LNCaP clone FGC (cell line): ENCODE data around the gene TANC1.

Experiments used
- DNase-seq: peaks from one replicate; pipeline ENCODE4 v3.0.0-alpha.2; 2011; ENCODE audit warnings: low read depth
- H3K4me3 ChIP-seq: 2 replicates; pipeline ENCODE4 v1.5.1; 2011; ENCODE audit warnings: mild to moderate bottlenecking, low read depth, low read length, control low read depth
- TF ChIP-seq, protein P1 (sequence below): IDR thresholded peaks from 2 replicates; pipeline ENCODE4 v1.5.1; 2012; ENCODE audit warnings: mild to moderate bottlenecking; ENCODE audit not compliant: control insufficient read depth, insufficient read depth; ENCODE audit errors: extremely low read depth

The TANC1 gene

DNA sequence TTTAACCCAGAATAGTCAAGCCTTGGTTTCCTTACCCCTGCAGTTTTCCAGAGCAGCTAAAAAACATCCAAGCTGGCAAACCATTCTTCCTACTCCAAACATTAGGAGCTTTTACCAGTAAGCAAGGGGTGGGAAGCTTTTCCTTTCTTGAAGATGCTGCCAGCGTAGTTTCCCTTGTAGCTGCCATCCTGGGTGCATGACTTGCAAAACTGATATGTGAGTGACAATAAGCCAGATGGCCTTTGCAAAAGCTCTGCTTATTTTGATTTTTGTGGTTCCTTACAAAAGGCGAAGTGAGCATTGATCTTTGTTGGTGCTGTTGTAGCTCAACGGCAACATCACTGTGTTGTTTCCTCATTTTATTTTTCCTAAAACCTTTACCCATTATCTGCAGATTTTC is 179.2 kb downstream of the TANC1 start:
- DNase-seq = no peak
- H3K4me3 ChIP-seq = no peak overlapping the region
- TF ChIP-seq, protein P1, sequence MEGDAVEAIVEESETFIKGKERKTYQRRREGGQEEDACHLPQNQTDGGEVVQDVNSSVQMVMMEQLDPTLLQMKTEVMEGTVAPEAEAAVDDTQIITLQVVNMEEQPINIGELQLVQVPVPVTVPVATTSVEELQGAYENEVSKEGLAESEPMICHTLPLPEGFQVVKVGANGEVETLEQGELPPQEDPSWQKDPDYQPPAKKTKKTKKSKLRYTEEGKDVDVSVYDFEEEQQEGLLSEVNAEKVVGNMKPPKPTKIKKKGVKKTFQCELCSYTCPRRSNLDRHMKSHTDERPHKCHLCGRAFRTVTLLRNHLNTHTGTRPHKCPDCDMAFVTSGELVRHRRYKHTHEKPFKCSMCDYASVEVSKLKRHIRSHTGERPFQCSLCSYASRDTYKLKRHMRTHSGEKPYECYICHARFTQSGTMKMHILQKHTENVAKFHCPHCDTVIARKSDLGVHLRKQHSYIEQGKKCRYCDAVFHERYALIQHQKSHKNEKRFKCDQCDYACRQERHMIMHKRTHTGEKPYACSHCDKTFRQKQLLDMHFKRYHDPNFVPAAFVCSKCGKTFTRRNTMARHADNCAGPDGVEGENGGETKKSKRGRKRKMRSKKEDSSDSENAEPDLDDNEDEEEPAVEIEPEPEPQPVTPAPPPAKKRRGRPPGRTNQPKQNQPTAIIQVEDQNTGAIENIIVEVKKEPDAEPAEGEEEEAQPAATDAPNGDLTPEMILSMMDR = no peak

DNA sequence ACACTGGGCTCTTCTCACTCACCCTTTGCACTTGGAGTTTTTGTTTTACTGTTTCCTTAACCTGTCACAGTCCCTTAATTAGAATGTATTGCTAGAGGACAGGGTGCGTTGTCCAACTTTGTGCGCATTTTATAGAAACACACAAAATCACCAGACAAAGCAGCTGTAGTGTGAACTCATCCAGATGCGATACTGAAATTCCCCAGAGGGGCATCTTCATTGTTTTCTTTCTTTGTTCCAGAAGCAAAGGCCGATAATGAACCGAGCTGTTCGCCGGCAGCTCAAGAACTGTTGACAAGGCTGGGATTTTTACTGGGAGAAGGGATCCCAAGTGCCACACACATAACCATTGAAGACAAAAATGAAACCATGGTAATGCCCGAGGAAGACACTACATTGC is 180.5 kb downstream of the TANC1 start:
- TF ChIP-seq, protein P1 = no peak
- H3K4me3 ChIP-seq = no peak overlapping the region
- no peak for DNase-seq

DNA sequence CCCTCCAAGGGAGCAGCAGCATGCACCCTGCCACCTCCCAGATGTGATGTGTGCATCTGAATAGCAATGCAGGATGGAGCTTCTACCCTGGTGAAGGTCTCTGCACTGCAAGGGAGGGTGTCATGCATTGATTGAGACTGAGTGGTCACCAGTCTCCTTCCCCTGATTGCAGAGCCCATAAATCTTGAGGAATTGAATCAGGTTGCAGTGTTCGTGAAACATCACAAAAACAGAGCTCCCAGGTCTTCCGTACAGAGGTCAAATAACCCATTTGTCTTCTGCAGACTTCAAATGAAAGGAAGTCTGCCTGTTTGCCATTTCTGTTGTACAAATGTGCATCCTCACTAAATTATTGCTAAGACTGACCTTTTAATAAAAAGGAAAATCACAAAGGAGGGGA is 181.3 kb downstream of the TANC1 start:
- H3K4me3 ChIP-seq = no peak overlapping the region
- DNase-seq = no peak
- TF ChIP-seq, protein P1 = no peak

DNA sequence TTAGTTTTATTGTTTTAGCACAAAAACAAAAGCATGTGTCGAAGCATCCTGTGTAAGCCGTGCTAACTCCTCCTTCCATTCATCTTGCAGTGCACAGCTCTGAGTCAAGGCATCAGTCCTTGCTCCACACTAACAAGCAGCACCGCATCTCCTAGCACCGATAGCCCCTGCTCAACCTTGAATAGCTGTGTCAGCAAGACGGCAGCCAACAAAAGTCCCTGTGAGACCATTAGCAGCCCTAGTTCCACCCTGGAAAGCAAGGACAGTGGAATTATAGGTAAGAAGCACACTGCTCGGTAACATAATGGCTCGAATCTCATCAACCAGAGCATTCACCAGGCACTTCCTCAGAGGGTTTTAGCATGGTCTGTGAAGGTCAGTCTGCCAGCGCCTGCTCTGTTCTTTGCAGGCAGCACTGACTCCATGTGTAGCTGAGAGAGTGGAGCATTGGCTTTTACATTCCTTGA is 181.9 kb downstream of the TANC1 start:
- no peak for DNase-seq
- TF ChIP-seq, protein P1 = no peak
- H3K4me3 ChIP-seq = no peak overlapping the region

DNA sequence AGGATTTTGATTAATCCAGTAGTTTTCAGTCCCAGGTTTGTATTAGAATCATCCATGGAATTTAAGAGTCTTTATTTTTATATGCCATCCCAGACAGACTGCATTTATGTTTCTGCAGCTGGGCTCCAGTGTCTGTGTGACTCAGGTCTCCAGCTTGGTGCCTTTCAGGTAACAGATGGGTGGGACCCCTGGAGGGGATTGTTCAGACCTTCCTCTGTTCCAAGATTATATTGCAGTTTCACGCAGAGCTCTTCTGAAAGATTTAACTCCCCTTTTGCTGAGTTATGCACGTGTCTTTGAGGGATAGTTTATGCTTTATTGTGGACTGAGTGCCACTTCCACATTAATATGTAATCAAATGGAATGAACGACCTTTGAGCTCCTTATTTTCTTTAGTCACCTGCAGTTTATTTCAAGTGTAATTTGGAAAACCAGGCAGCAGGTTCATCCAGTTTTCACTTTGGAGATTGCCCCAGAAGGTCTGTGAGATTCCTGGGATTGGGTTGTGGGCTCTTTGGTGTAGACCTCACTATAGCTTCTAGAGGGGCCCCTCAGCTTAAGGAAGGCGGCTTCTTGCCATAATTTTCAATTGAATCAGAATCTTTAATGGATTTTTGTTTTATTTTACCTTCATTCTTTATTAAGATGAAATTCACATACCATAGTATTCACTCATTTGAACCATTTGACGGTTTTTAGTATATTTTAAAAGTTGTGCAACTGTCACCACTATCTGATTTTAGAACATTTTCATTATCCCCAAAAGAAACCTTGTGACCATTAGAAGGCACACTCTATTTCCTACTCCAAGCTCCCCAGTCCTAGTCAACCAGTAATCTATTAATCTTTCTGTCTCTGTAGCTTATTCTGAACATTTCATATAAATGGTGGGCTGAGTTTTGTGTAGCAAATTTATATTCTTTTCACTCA is 183.0 kb downstream of the TANC1 start:
- TF ChIP-seq, protein P1 = no peak
- no peak overlapping the region for H3K4me3 ChIP-seq
- DNase-seq = no peak

DNA sequence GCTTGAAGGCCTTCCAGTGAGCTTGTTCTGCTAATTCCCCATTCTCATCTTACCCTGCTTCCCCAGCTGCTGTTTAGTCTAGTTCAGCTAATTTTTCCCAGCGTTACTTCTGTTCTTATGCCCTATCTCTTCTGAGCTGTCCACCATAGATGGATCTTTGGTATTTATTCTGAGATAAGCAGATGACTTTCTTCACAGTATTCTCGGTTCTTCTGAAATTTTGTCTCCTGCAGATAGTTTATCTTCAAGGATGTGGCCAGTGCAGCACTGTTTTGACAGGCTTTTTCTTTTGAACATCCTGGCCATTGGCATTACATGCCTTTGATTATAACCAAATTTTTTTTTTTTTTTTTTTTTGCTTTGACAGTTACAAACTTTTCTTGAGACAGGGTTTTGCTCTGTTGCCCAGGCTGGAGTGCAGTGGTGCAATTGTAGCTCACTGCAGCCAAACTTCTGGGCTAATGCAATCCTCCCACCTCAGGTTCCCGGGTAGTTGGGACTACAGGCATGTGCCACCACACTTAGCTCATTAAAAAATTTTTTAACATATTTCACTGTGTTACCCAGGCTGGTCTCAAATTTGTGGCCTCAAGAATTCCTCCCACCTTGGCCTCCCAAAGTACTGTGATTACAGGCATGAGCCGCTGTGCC is 183.8 kb downstream of the TANC1 start:
- TF ChIP-seq, protein P1 = no peak
- H3K4me3 ChIP-seq = no peak overlapping the region
- DNase-seq = no peak
